Activated CD8-positive, alpha-beta T cell treated with anti-CD3 and anti-CD28 coated beads for 36 hours (primary cell): ENCODE measurements around the gene TCEA2. TPM values are rescaled to one million over a fixed set of nuclear protein-coding genes. Genes with fewer than 3 reads are reported as not detected.

Experiments
- ATAC-seq: fragments of 200-7000 bp; cut with Tn5 transposase; one replicate; pipeline ENCODE4 v1.10.0; 2021; ENCODE audit warnings: mild to moderate bottlenecking, moderate library complexity
- CTCF ChIA-PET: fragments of 350-600 bp; sonication (Branson Sonifier 250); formaldehyde crosslinking; loops from one replicate; lab custom pipeline; 2021; ENCODE audit warnings: antibody characterized with exemption; lab: Charles Lee
- POLR2A ChIA-PET: fragments of 350-600 bp; sonication (Branson Sonifier 250); formaldehyde crosslinking; loops from one replicate; lab custom pipeline; 2021; ENCODE audit warnings: antibody characterized with exemption; lab: Charles Lee
- DNase-seq: peaks from one replicate; pipeline ENCODE4 v3.0.0-alpha.2; 2020
- H3K27ac Mint-ChIP-seq: one replicate; pipeline ENCODE4 v1.8.0; 2021; ENCODE audit warnings: mild to moderate bottlenecking, mixed read lengths
- H3K27me3 Mint-ChIP-seq: one replicate; pipeline ENCODE4 v1.8.0; 2021; ENCODE audit warnings: mixed read lengths
- H3K36me3 Mint-ChIP-seq: one replicate; pipeline ENCODE4 v1.8.0; 2021; ENCODE audit warnings: low read depth, mixed read lengths
- H3K4me1 Mint-ChIP-seq: one replicate; pipeline ENCODE4 v1.8.0; 2021; ENCODE audit warnings: low read depth, mixed read lengths
- H3K4me3 Mint-ChIP-seq: one replicate; pipeline ENCODE4 v1.8.0; 2021; ENCODE audit warnings: mild to moderate bottlenecking, moderate library complexity, mixed read lengths
- H3K9me3 Mint-ChIP-seq: one replicate; pipeline ENCODE4 v1.8.0; 2021; ENCODE audit warnings: mixed read lengths
- CTCF ChIP-seq: fragments of 200-600 bp; IDR thresholded peaks from one replicate; pipeline ENCODE4 v1.8.0; 2022; ENCODE audit warnings: antibody characterized with exemption, mild to moderate bottlenecking
- intact Hi-C: fragments of 100-400 bp; cut with micrococcal nuclease; formaldehyde crosslinking; loops from one replicate; pipeline ENCODE4 v1.10.0; 2022
- total RNA-seq, 2 experiments: library from RNA; stranded (reverse); gene quantifications; one replicate each; pipeline ENCODE4 v1.2.3, GENCODE V29; 2021

Gene TCEA2
- total RNA-seq, 2 experiments from 2014 or later: 30.0 to 33.0 TPM

GRCh38 chr20:64113444-64113775 lies 50.4 kb downstream of the TCEA2 start:
- ATAC-seq (no peak), DNase-seq (no peak)
- Mint-ChIP-seq H3K27me3 (no peaks in the 10 kb centered on the region), H3K4me3 (no peak overlapping the region), H3K4me1 (no peaks in the 10 kb centered on the region), H3K27ac (no peak overlapping the region), H3K9me3 (no peaks in the 10 kb centered on the region), H3K36me3 (no peaks in the 10 kb centered on the region)
- TF ChIP-seq CTCF: no peak
- ChIA-PET POLR2A (no interaction called here), CTCF (no interaction called here)
- intact Hi-C loops: no loop called here

- H3K27ac Mint-ChIP-seq: no peak overlapping the region
- no peak for ATAC-seq
- TF ChIP-seq CTCF: no peak
- no peak overlapping the region for H3K4me3 Mint-ChIP-seq
- POLR2A ChIA-PET: no interaction called here
- CTCF ChIA-PET: interaction anchor here (1.6 kb wide), 1 partner anchor 30 kb away, joined by 5 read pairs; the partner anchor contains the start of gene LKAAEAR1
- no peaks in the 10 kb centered on the region for H3K27me3 Mint-ChIP-seq
- H3K9me3 Mint-ChIP-seq: no peaks in the 10 kb centered on the region
- intact Hi-C loops: no loop called here
- no peaks in the 10 kb centered on the region for H3K4me1 Mint-ChIP-seq
- DNase-seq: no peak
- no peaks in the 10 kb centered on the region for H3K36me3 Mint-ChIP-seq
Measured at GRCh38 chr20:64113796-64114355, 50.9 kb downstream of the TCEA2 start.

GRCh38 chr20:64114356-64114971 lies 51.5 kb downstream of the TCEA2 start:
- no peak for TF ChIP-seq CTCF
- no peak for DNase-seq
- Mint-ChIP-seq H3K4me3 (no peak overlapping the region), H3K36me3 (no peaks in the 10 kb centered on the region), H3K27me3 (no peaks in the 10 kb centered on the region), H3K4me1 (no peaks in the 10 kb centered on the region), H3K9me3 (no peaks in the 10 kb centered on the region), H3K27ac (no peak overlapping the region)
- POLR2A ChIA-PET: no interaction called here
- intact Hi-C loops: no loop called here
- ATAC-seq: no peak
- CTCF ChIA-PET: interaction anchor here (1.3 to 1.6 kb wide), 2 partner anchors 13 to 30 kb away, joined by 3 to 5 read pairs; partner anchors contain the start of gene LKAAEAR1

- intact Hi-C loops: no loop called here
- no peaks in the 10 kb centered on the region for H3K27me3 Mint-ChIP-seq
- POLR2A ChIA-PET: interaction anchor here (0.9 kb wide), 1 partner anchor 30 kb away, joined by 3 read pairs; no protein-coding TSS in a partner anchor
Measured at GRCh38 chr20:64115171-64115911, 52.3 kb downstream of the TCEA2 start.

More at GRCh38 chr20:64115171-64115911, 52.3 kb downstream of the TCEA2 start:
- CTCF ChIA-PET: interaction anchor here (1.2 to 1.6 kb wide), 3 partner anchors 14 to 77 kb away, joined by 3 to 5 read pairs (median 3); partner anchors contain the start of gene LKAAEAR1
- no peaks in the 10 kb centered on the region for H3K36me3 Mint-ChIP-seq
- H3K4me3 Mint-ChIP-seq: no peak overlapping the region
- H3K27ac Mint-ChIP-seq: no peak overlapping the region
- TF ChIP-seq CTCF: no peak
- DNase-seq: no peak
- H3K4me1 Mint-ChIP-seq: peaks cover 6% of the 10 kb centered on the region
- no peaks in the 10 kb centered on the region for H3K9me3 Mint-ChIP-seq
- no peak for ATAC-seq
